SIG-M5 treated with dmso at 0.1 percent for 504 hours (cell line): ENCODE measurements around the gene CREM.

Experiments used
- DNase-seq: peaks from one replicate; lab custom pipeline; 2025; ENCODE audit not compliant: unreplicated experiment; lab: John Stamatoyannopoulos, UW

The CREM gene

GRCh38 chr10:35133586-35133985 is 6.9 kb downstream of the CREM start:
- no peak for DNase-seq

DNA sequence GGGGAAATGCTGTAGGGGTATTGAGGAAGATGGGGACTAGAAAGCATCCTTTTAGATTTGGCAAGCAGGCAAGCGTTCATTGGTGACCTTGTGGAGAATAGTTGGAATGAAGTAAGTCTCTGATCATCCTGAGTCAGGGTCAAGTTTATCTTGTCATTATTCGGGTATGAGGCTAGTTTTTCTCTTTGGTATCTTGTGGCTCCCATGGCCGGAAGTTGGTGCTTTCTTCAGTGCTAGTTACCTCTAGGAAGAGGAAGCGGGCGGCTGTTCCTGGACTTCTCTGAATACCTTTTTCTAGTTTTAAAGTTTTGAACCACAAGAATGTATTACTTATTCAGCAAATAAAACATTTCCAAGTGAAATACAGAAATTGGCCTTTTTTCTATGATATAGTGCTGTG is 9.2 kb downstream of the CREM start:
- DNase-seq = no peak

DNA sequence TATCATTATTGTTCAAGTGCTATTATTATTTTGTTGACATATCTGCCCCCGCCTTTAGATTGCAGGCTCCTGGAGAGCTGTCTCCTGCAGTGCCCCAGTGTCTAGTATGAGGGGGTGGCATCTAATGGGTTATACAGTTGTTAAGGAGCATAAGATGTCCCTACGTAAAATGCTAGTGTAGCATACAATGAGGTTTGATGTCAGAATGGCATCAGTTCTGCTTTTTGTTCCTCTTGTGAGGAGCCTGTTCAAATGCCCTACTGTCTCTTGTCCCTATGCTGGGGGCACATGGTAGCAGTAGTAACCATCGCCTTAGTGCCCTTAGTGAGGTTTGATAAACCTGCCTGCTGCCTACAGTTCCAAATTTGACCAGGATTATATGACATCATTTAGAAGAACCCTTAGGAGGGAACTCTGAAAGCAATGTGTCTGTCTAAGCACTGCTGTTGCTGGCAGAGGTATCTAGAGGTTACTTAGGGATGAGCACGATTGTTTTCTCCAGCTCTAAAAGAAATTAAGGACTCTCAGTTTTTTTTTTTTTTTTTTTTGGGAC is 9.7 kb downstream of the CREM start:
- no peak for DNase-seq

GRCh38 chr10:35140126-35140525 is 13.5 kb downstream of the CREM start:
- no peak for DNase-seq

- no peak for DNase-seq
Observed at GRCh38 chr10:35140727-35141126, 14.1 kb downstream of the CREM start.

DNA sequence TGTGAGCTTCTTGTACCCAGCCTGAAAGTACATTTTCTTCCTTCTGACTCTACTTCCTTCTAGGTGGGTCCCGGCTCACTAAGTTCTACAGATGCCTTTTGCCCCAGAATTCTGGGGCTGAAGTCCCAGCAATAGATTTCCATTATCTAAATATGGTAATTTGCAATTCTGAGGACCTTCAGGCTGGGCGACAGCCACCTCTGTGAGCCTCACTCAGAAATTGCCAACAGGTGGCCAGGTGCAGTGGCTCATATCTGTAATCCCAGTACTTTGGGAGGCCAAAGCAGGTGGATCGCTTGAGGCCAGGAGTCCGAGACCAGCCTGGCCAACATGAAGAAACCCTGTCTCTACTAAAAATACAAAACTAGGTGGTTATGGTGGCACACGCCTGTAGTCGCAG is 23.7 kb downstream of the CREM start:
- no peak for DNase-seq

GRCh38 chr10:35152992-35153391 is 26.3 kb downstream of the CREM start:
- DNase-seq = no peak

DNA sequence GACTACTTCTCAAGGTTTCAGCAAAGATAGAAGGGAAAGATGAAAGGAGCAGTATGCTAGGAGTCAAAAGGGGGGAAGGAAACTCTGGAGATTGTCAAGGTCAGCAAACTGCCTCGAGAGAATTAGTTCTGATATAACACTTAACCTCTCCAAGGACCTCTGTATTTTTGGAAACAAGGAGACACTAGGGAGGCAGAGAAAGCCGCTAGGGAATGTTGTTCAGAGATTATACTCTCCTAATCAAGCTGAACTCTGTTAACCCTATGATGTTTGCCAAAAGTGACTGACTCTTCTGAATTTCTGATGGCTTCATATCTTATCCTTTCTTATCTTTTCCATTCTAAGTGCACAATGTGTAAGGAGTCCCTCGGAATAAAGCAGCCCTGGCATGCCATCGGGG is 27.1 kb downstream of the CREM start:
- DNase-seq = no peak

DNA sequence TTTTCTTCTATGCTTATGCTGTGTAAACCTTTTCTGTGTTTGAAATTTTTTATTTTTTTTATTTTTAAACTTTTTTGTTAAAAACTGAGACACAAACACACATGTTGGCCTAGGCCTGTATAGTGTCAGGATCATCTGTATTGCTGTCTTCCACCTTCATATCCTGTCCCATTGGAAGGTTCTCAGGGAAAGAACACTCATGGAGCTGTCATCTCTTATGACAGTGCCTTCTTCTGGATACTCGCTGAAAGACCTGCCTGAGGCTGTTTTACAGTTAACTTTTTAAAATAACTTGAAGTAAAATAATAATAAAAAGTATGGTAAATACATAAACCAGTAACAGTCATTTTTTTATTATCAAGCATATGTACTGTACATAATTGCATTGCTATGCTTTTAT is 34.1 kb downstream of the CREM start:
- no peak for DNase-seq

DNA sequence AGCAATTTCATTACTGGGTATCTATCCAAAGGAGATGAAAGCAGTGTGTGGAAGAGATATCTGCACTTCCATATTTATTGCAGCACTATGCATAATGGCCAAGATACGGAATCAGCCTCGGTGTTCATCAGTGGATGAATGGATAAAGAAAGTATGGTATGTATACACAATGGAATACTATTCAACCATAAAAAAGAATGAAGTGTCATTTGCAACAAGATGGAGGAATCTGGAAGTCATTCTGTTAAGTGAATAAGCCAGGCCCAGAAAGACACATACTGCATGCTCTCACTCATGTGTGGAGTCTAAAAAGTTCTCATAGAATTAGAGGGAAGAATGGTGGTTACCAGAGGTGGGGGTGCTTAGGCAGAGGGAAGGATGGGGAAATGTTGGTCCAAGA is 35.3 kb downstream of the CREM start:
- DNase-seq = no peak

GRCh38 chr10:35165136-35165535 is 38.5 kb downstream of the CREM start:
- DNase-seq = no peak

- DNase-seq = no peak
Observed at GRCh38 chr10:35165811-35166210, 39.2 kb downstream of the CREM start.

GRCh38 chr10:35166607-35167006 is 40.0 kb downstream of the CREM start:
- no peak for DNase-seq

- no peak for DNase-seq
Observed at GRCh38 chr10:35167342-35167741, 40.7 kb downstream of the CREM start.

DNA sequence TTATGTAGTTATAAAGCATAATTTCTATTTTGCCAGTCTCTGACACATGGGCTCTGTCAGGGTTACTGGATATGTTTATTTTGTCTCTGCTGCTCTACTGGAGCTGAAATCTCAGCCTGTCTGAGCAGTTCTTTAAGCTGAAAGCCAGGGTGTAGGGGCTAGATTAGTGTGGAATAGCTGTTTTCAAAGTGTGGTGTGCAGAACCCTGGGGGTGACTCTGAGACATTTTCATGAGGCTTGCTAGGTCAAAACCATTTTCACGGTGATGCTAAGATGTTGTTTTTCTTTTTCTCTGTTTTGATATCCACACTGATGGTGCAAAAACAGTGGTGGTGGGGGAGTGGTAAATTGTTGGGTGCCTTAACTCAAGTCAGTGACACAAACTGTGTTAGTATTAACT is 45.5 kb downstream of the CREM start:
- DNase-seq = no peak

- DNase-seq = no peak
Observed at GRCh38 chr10:35172574-35172973, 45.9 kb downstream of the CREM start.

GRCh38 chr10:35178331-35178730 is 51.7 kb downstream of the CREM start:
- no peak for DNase-seq

GRCh38 chr10:35182631-35183510 is 56.2 kb downstream of the CREM start:
- no peak for DNase-seq

GRCh38 chr10:35184527-35185171 is 58.0 kb downstream of the CREM start:
- peak; percentile 23 for DNase-seq

GRCh38 chr10:35185260-35186034 is 58.8 kb downstream of the CREM start:
- DNase-seq = no peak

- DNase-seq = no peak
Observed at GRCh38 chr10:35188954-35189353, 62.3 kb downstream of the CREM start.

- no peak for DNase-seq
Observed at GRCh38 chr10:35191523-35191922, 64.9 kb downstream of the CREM start.
